HUDEP-2 (cell line): ENCODE results near the gene ABCC5.

Experiments used
- DNase-seq, 76 experiments: peaks; one replicate each; lab custom pipeline; 2025; ENCODE audit not compliant: unreplicated experiment in 76 of 76; lab: John Stamatoyannopoulos, UW

The ABCC5 gene

DNA sequence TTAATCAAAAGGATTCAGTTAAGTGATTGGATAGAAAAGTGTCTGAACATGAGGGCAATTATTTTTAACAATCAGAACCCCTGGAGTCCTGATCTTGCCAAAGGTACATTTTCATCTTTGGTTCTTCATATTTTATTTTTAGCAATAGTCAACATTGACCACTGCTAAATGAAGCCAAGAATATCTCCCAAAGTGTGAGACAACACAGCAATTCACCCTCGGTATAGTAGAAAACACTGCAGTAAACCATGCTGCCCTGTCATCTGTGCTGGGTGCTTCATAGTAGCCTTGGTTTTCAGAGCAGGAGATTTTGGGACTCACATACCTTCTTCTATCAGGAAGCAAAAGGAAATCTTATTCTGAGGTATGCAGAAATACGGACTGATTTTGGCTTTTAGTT is 85.8 kb downstream of the ABCC5 start:
- no peak for DNase-seq

DNA sequence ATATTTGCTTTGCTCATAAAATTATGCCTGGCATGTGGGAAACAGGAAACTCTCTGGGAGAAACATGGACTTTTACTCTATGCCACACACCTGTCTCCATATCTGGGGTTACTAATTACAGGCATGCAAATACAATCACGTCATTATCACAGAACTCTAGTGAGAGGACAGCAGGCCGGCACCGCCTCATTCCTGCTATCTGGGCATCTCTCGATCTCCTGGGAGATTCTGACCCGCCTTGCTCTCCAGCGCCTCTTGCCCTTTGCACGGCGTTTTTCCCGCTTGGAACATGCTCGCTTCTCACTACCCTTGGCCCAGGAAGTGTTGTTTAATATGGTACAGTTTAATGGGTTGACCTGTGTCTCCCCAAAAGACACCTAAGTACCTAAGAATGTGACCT is 87.6 kb downstream of the ABCC5 start:
- no peak for DNase-seq

GRCh38 chr3:183927059-183927458 is 90.6 kb downstream of the ABCC5 start:
- DNase-seq: no peak

DNA sequence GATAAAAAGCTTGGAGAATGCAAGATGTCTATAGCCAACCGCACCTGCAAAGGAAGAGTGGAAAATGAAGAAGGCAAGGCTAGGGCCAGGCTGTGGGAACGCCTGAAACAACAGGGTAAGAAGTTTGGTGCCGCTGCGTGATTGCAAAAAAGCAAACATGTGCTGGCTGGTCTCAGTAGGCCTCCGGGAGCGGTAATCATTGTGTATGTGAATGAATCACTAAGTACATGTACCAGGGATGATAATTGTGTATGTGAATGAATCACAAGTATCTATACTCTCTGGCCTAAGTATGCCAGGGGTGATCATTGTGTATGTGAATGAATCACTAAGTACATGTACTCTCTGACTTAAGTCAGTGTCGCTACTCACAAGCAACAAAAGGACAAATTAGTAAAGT is 92.7 kb downstream of the ABCC5 start:
- DNase-seq: no peak

DNA sequence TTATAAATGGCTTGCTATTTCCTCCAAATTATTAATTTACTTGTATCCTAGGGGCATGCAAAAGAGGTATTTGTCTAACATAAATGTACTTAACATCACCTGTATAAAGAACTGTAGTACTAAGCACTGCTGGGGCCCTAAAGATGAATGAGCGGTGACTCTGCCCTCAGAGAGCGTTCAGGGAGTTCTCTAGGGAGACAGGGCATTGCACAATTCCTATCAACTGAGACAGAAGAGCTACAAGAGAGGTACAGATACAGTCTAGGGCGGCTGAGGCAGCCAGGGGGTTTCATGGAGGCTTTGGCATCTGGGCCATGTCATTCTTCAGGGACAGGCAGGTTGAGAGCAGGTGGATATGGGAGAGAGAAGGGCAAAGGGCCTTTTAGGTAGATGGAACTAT is 93.1 kb downstream of the ABCC5 start:
- no peak for DNase-seq

DNA sequence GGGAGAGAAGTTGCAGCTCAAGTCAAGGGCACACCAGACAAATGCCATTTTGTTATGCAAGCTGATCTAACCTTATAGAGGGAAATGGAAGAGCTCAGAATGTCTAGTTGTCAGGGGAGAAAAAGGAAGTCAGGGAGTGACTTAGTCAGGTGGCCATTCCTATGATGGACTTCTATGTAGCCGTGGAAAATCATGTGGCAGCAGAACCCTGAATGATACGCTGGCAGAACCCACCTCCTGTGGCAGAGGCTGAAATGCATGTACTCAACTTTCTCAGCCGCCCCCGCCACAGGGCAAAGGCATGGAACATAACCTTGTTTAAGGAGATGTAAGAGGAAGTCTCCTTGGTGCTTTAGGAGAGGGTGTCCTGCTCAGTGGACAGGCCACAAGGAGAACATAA is 95.3 kb downstream of the ABCC5 start:
- DNase-seq: no peak

DNA sequence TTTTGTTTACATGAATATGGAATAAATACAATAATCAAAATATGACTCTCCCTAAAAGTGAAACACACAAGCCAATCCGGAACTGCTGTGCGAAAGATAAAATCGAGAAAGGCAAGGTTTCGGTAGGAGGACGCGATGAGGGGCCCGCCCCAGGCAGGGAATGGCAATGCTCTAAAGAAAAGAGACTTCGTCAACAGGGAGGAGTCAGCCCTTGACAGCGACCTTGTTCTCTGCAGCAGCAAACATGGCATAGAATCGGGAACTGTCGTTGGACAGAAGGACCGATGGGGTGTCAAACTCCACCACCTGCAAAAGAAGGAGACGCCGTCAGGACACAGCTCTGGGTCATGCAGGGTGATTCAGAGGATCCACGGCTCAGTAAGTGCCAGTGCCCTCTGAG is 96.6 kb downstream of the ABCC5 start:
- no peak for DNase-seq

DNA sequence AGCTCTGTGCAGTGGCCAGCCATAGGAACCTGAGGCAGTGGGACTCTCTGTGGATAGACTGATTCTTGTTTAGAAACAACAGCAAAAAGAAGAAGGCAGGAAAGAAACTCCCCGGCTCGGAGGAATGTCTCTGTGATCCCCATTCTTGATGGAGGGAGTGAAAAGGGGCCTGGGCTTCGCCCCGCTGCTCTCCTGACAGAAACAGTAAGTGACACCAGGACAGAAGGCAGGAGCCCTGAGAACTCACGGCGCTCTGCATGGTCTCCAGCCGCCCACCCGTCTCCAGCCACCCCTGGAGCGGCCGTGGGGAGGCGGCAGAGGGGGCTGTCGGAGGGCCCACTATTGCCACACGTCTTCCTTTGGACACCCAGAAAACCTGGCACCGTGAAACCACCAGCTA is 97.3 kb downstream of the ABCC5 start:
- DNase-seq: no peak

DNA sequence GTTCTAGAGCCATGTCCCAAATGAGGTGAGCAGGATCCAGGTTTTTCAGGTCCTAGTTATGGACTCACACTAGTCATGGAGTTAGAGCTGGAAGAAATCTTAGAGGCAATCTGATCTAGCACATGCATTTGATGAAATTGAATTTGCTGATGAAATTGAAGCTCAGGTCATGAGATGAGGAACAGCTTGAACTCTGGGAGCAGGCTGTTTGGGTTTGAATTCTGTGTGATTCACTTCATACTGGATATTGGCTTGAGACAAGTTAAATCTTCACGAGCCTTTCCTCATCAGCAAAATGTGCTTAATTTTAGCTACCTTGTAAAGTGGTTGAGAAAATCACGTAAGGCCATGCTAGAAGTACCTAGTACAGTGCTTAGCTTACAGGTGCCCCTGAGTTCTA is 99.5 kb downstream of the ABCC5 start:
- DNase-seq: no peak

- DNase-seq: no peak
Observed at GRCh38 chr3:183917776-183918175, 99.9 kb downstream of the ABCC5 start.

- no peak for DNase-seq
Observed at GRCh38 chr3:183914856-183915255, 102.8 kb downstream of the ABCC5 start.

GRCh38 chr3:183913580-183913920 is 104.1 kb downstream of the ABCC5 start:
- no peak for DNase-seq

- peak in 5 of 76 experiments; percentile 2 to 7 (median 4) for DNase-seq
Observed at GRCh38 chr3:183912895-183913579, 104.6 kb downstream of the ABCC5 start.

DNA sequence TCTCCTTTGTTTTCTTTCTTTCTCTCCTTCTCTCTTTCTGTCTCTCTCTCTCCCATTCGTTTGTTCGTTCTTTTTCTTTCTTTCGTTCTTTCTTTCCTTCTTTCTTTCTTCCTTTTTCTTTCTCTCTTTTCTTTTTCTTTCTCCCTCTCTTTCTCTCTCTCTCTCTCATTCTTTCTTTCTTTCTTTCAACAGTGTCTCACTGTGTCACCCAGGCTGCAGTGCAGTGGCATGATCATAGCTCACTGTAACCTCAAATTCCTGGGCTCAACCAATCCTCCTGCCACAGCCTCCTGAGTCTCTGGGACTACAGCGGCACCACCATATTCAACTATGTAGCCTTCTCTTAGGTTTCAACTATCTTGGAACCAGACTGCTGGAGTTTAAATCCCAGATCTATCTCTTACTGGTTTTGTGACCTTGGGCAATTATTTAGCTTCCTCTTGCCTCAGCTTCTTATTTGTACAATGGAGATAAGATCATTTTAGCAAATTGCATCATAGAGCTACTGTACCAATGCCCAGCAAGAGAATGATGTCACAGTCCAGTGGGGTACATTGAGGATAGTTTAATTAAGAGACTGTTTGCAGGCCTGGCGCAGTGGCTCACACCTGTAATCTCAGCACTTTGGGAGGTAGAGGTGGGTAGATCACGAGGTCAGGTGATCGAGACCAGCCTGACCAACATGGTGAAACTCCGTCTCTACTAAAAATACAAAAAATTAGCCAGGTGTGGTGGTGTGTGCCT is 105.7 kb downstream of the ABCC5 start:
- no peak for DNase-seq

DNA sequence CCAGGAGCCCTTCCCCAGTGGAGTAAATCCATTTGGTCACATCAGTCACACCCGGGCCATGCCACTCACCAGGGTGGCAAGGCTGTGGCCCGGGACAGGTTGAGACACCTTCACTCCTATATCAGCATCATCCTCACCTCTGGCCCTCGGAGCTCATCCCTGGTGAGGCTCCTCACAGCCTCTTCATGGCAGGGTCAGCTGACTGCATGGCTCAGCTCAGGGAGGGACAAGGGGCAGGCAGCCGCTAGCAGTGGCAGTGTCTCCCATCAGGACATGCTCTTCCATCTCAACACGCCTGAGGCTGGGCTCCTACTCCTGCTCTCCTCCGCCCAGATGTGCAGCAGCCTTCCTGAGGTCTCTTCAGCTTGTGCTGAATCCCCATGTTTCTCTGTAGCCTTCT is 106.6 kb downstream of the ABCC5 start:
- no peak for DNase-seq

- DNase-seq: no peak
Observed at GRCh38 chr3:183909030-183909600, 108.6 kb downstream of the ABCC5 start.

DNA sequence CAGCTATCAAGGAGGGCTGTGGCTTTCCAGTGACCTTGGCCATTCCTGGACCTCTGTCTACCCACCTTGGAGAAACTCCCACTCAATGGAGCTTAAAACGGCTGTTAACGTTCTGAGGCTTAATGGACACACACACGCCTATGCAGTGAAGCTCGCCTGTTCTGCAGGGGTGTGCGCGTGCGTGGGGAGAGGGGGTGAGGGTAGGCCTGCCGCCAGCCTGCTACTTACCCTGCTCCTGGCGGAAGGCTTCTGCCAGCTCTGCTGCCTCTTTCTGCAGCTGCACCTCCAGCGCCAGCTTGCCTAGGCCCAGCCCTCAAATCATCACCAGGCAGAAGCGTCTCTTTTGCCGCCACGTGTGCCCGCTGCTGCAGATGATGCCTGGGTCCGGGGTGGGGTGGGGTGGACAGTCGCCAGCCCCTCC is 109.8 kb downstream of the ABCC5 start:
- no peak for DNase-seq

DNA sequence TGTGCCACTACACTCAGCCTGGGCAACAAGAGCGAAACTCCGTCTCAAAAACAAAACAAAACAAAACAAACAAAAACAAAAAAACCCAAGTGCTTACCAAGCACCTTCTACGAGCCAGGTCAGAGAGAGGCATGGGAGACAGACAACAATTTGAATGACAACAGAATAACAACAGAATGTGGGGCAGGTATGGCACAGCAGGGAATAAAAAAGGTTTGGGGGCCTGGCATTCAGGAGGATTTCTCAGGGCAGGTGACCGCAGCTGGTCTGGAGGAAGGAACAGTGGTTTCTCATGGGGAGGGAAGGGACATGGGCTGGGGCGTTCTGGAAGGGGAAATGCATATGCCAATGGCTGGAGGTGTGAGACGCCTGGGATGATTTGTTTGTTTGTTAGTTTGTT is 110.5 kb downstream of the ABCC5 start:
- DNase-seq: no peak

- DNase-seq: no peak
Observed at GRCh38 chr3:183906234-183906921, 111.3 kb downstream of the ABCC5 start.

DNA sequence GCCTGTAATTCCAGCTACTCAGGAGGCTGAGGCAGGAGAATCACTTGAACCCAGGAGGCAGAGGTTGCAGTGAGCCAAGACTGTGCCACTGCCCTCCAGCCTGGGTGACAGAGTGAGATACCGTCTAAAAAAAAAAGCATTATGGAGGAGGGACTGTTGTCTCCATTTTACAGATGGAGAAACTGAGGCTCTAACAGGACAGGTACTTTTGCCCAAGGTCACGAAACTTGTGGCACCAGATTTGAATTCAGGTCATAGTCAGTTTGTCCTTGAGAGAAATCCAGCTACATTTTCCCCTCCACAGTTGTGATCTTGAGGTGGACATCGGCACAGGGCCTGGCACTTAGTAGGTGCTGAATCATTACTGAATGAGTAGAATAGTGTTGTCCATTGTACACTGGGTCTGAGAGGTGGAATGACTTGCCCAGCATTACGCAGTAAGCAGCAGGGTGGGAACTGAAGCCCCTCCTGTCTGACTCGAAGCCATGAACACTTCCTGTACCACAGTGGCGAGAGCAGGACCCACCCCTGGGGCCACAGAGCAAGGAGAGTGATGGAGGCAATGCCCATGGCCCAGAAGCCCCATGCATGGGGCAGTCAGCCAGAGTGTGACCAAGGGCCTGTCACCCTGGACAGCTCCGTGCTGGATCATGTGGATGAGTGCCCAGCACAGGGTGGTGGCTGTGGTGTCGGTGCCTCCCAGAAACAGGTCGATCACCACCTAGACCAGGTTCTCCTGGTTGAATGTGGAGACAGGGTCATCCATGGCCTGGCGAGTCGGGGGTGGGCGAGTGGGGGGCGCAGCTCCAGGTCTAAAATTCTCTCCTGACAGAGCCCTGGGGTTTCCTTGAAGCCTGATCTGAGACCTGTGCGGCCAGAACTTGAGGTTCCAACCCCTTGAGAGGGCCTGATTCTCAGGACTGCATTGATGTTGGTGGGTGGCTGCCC is 112.6 kb downstream of the ABCC5 start:
- DNase-seq: peak in 1 of 76 experiments; percentile 5
